SK-N-SH treated with all-trans-retinoic acid at 6 μM for 48 hours (cell line): ENCODE measurements around the gene BCAN.
A peak's percentile ranks its signal among the peaks of the same experiment; 100 is the strongest.

ENCODE experiments used
- ATAC-seq: fragments of 200-7000 bp; cut with Tn5 transposase; 3 replicates; pipeline ENCODE4 v1.9.1; 2020; ENCODE audit warnings: mild to moderate bottlenecking, moderate library complexity
- BACH2 ChIP-seq: fragments of 250-450 bp; sonication (Bioruptor Pico); IDR thresholded peaks from 2 replicates; pipeline ENCODE4 v1.9.0; 2021; ENCODE audit warnings: mild to moderate bottlenecking, borderline replicate concordance
- ESRRG ChIP-seq: fragments of 250-450 bp; sonication (Bioruptor Pico); IDR thresholded peaks from 2 replicates; pipeline ENCODE4 v1.6.1; 2021; ENCODE audit warnings: mild to moderate bottlenecking
- GLIS3 ChIP-seq: fragments of 250-450 bp; sonication (Bioruptor Pico); IDR thresholded peaks from 2 replicates; pipeline ENCODE4 v1.5.0; 2020; ENCODE audit warnings: mild to moderate bottlenecking, moderate library complexity
- ISL1 ChIP-seq: fragments of 250-450 bp; sonication (Bioruptor Pico); IDR thresholded peaks from 2 replicates; pipeline ENCODE4 v2.1.2; 2022; ENCODE audit warnings: mild to moderate bottlenecking, moderate library complexity
- OSR1 ChIP-seq: fragments of 250-450 bp; sonication (Bioruptor Pico); IDR thresholded peaks from 2 replicates; pipeline ENCODE4 v1.8.0; 2022; ENCODE audit warnings: moderate library complexity, mild to moderate bottlenecking, inconsistent platforms
- PATZ1 ChIP-seq: fragments of 250-450 bp; sonication (Bioruptor Pico); IDR thresholded peaks from 2 replicates; pipeline ENCODE4 v1.8.0; 2020; ENCODE audit warnings: mild to moderate bottlenecking, moderate library complexity, borderline replicate concordance
- RARB ChIP-seq: fragments of 250-450 bp; sonication (Bioruptor Pico); IDR thresholded peaks from 2 replicates; pipeline ENCODE4 v1.8.0; 2021; ENCODE audit warnings: mild to moderate bottlenecking, moderate library complexity
- TCF4 ChIP-seq: fragments of 250-450 bp; sonication (Bioruptor Pico); IDR thresholded peaks from 2 replicates; pipeline ENCODE4 v1.8.0; 2021; ENCODE audit warnings: mild to moderate bottlenecking, moderate library complexity, borderline replicate concordance
- TOX ChIP-seq: fragments of 250-450 bp; sonication (Bioruptor Pico); IDR thresholded peaks from 2 replicates; pipeline ENCODE4 v1.8.0; 2021; ENCODE audit warnings: mild to moderate bottlenecking, moderate library complexity, borderline replicate concordance
- ZFP3 ChIP-seq: fragments of 250-450 bp; sonication (Bioruptor Pico); IDR thresholded peaks from 2 replicates; pipeline ENCODE4 v1.5.0; 2020; ENCODE audit warnings: mild to moderate bottlenecking, moderate library complexity
- ZFP30 ChIP-seq: fragments of 450-650 bp; formaldehyde crosslinking; IDR thresholded peaks from 2 replicates; pipeline ENCODE4 v1.5.0; 2022; ENCODE audit warnings: mild to moderate bottlenecking, moderate library complexity
- ZNF8 ChIP-seq: fragments of 450-650 bp; formaldehyde crosslinking; IDR thresholded peaks from 2 replicates; pipeline ENCODE4 v1.5.0; 2020; ENCODE audit warnings: mild to moderate bottlenecking, moderate library complexity
- TF ChIP-seq, protein P1 (sequence below): fragments of 250-450 bp; sonication (Bioruptor Pico); IDR thresholded peaks from 2 replicates; pipeline ENCODE4 v1.5.1; 2021; ENCODE audit warnings: mild to moderate bottlenecking, moderate library complexity
- TF ChIP-seq, protein P2 (sequence below): fragments of 250-450 bp; sonication (Bioruptor Pico); IDR thresholded peaks from 2 replicates; pipeline ENCODE4 v1.8.0; 2021; ENCODE audit warnings: low read depth, mild to moderate bottlenecking, moderate library complexity, borderline replicate concordance

The BCAN gene

GRCh38 chr1:156665539-156665938 lies 23.6 kb downstream of the BCAN start (continued):
- TF ChIP-seq, protein P1, sequence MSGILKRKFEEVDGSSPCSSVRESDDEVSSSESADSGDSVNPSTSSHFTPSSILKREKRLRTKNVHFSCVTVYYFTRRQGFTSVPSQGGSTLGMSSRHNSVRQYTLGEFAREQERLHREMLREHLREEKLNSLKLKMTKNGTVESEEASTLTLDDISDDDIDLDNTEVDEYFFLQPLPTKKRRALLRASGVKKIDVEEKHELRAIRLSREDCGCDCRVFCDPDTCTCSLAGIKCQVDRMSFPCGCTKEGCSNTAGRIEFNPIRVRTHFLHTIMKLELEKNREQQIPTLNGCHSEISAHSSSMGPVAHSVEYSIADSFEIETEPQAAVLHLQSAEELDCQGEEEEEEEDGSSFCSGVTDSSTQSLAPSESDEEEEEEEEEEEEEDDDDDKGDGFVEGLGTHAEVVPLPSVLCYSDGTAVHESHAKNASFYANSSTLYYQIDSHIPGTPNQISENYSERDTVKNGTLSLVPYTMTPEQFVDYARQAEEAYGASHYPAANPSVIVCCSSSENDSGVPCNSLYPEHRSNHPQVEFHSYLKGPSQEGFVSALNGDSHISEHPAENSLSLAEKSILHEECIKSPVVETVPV (CRISPR knock-in tag), result no peak
- TF ChIP-seq TCF4 (no peak), GLIS3 (no peak), BACH2 (no peak), ZNF8 (CRISPR knock-in tag) (no peak), ZFP30 (no peak), TOX (CRISPR knock-in tag) (no peak), OSR1 (no peak), ESRRG (CRISPR knock-in tag) (no peak), RARB (CRISPR knock-in tag) (no peak)
- TF ChIP-seq, protein P2, sequence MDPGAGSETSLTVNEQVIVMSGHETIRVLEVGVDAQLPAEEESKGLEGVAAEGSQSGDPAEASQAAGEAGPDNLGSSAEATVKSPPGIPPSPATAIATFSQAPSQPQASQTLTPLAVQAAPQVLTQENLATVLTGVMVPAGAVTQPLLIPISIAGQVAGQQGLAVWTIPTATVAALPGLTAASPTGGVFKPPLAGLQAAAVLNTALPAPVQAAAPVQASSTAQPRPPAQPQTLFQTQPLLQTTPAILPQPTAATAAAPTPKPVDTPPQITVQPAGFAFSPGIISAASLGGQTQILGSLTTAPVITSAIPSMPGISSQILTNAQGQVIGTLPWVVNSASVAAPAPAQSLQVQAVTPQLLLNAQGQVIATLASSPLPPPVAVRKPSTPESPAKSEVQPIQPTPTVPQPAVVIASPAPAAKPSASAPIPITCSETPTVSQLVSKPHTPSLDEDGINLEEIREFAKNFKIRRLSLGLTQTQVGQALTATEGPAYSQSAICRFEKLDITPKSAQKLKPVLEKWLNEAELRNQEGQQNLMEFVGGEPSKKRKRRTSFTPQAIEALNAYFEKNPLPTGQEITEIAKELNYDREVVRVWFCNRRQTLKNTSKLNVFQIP (CRISPR knock-in tag), result no peak

DNA sequence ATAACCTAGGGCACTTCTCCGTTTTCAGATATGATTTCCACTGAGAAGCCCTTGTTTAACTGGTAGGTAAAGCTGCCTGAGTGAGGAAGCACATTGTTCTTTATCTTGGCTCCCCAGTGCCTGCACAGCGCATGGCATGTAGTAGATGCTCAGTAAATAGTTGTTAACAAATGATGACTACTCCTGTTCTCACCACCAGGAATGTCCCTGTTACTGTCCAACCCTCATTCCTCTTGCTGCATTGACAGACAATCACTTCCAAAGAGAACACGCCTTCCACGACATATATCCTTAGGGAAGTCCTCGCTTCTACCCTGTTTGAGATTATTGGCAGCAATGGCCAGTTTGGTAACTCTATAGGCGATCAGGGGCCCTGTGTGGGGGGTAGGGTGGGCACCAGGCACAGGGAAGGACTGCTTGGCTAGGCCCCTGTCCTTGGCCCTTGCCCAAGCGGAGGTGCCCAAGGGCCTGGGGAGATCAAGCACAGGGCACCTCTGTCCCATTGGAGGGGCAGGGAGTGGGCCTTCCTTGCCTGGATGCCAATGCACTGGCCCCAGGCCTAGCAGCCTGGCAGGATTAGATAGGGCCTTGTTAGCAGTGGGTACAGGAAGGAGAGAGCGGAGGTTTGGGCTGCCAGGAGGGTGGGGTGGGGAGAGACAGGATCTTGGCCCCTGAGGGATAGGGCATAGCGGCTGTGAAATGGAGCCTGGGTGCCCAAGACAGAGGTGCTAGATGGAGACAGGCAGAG lies 25.1 kb downstream of the BCAN start:
- ATAC-seq, result peak; percentile 1; the same call in 1 of the 3 replicates
- TF ChIP-seq PATZ1 (0 out of 2 replicates have a peak, but pooled peaks have one; percentile 23), TCF4 (no peak)

- ATAC-seq, result peak; percentile 2; the same call in 2 of the 3 replicates
- TF ChIP-seq GLIS3, result no peak
These were observed 25.7 kb downstream of the BCAN start for GRCh38 chr1:156667610-156667967.

DNA sequence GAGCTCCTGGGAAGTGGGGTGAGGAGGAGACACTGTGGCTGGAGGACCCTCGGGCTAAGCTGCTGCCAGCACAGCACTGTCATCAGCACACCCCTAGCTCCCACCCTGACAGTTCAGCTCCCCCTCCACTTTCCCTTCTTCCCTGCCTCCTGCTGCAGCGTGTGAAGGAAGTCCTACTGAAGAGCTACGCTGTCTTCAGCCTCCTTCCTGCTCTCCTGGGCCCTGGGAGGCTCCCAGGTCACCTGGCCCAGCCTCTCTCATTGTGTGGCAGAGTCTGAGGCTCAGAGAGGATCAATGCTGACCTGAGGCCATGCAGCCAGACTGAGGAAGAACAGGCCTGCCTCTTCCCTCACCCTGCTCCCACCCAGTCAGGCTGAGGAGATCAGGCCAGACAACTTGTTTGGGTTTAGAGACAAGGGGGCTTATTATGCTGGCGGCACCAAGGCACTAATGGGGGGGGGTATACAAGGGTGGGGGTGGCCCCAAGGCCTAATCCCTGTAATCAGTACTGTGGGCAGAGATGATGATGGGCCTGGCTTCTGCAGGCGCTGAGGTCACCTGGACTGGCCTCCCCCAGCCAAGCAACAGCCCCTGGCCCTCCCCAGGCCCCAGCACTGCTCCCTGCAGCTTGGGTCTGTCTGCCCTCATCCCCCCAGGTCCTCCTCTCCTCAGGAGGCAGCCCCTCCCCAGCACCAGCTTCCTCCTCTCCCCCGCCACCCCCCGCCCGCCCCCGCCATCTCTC lies 26.2 kb downstream of the BCAN start:
- ATAC-seq, result peak; percentile 8; the same call in 2 of the 3 replicates

More for the DNA sequence above, 26.2 kb downstream of the BCAN start:
- TF ChIP-seq ZFP3 (no peak), BACH2 (no peak), PATZ1 (no peak), ZNF8 (CRISPR knock-in tag) (no peak), ISL1 (CRISPR knock-in tag) (no peak), GLIS3 (no peak)
- TF ChIP-seq, protein P2 (CRISPR knock-in tag), result no peak
